Trophoblast cell (in vitro differentiated cells and primary cell): ENCODE data around the gene REEP3.
"Not testable (repeated sequence)": the region's sequence is repeated elsewhere in the genome, so short reads cannot be mapped to it uniquely, and the experiment has no call there.

ENCODE experiments used
- DNase-seq, 2 donors: peaks; one replicate each; pipeline ENCODE4 v3.0.0-alpha.2; 2016
- H2AFZ ChIP-seq: 2 replicates; pipeline ENCODE4 v1.6.1; 2013; ENCODE audit warnings: low read length, moderate library complexity, mild to moderate bottlenecking; ENCODE audit not compliant: insufficient read depth, poor library complexity
- H2AK5ac ChIP-seq: 2 replicates; pipeline ENCODE4 v1.6.1; 2013; ENCODE audit warnings: mild to moderate bottlenecking, low read length
- H2BK120ac ChIP-seq: 2 replicates; pipeline ENCODE4 v1.6.1; 2013; ENCODE audit warnings: low read length, mild to moderate bottlenecking, moderate library complexity; ENCODE audit not compliant: insufficient read depth, poor library complexity
- H2BK12ac ChIP-seq: 2 replicates; pipeline ENCODE4 v1.6.1; 2013; ENCODE audit warnings: mild to moderate bottlenecking, low read length, moderate library complexity
- H2BK5ac ChIP-seq: 2 replicates; pipeline ENCODE4 v1.6.1; 2013; ENCODE audit warnings: low read length, low read depth, moderate library complexity, mild to moderate bottlenecking; ENCODE audit not compliant: poor library complexity
- H3K14ac ChIP-seq: 2 replicates; pipeline ENCODE4 v1.6.1; 2013; ENCODE audit warnings: mild to moderate bottlenecking, low read length
- H3K18ac ChIP-seq: 2 replicates; pipeline ENCODE4 v1.6.1; 2013; ENCODE audit warnings: mild to moderate bottlenecking, low read length
- H3K23ac ChIP-seq: 2 replicates; pipeline ENCODE4 v1.6.1; 2013; ENCODE audit warnings: low read length
- H3K27ac ChIP-seq: 2 replicates; pipeline ENCODE4 v1.5.1; 2013; ENCODE audit warnings: low read depth, mild to moderate bottlenecking, inconsistent platforms, low read length, moderate library complexity
- H3K27me3 ChIP-seq: 2 replicates; pipeline ENCODE4 v1.6.1; 2013; ENCODE audit warnings: inconsistent platforms, mild to moderate bottlenecking, low read length, moderate library complexity; ENCODE audit not compliant: insufficient read depth
- H3K36me3 ChIP-seq, 2 experiments: 1 replicate in 1 of 2; 2 replicates in 1 of 2; pipeline ENCODE4 v1.6.1; 2013; ENCODE audit warnings: low read length in 2 of 2, mild to moderate bottlenecking in 2 of 2, moderate library complexity in 1 of 2; ENCODE audit not compliant: insufficient read depth in 2 of 2, control insufficient read depth in 1 of 2
- H3K4ac ChIP-seq: 2 replicates; pipeline ENCODE4 v1.6.1; 2013; ENCODE audit warnings: low read depth, mild to moderate bottlenecking, low read length, moderate library complexity
- H3K4me1 ChIP-seq, 2 experiments: 1 replicate in 1 of 2; 2 replicates in 1 of 2; pipeline ENCODE4 v1.6.1; 2013; ENCODE audit warnings: low read length in 2 of 2, mild to moderate bottlenecking in 2 of 2, moderate library complexity in 1 of 2; ENCODE audit not compliant: insufficient read depth in 2 of 2, control insufficient read depth in 1 of 2
- H3K4me2 ChIP-seq: 2 replicates; pipeline ENCODE4 v1.6.1; 2013; ENCODE audit warnings: inconsistent platforms, mild to moderate bottlenecking, low read length, moderate library complexity
- H3K4me3 ChIP-seq: 2 replicates; pipeline ENCODE4 v1.5.1; 2013; ENCODE audit warnings: mild to moderate bottlenecking, low read depth, low read length, inconsistent platforms
- H3K79me1 ChIP-seq: one replicate; pipeline ENCODE4 v1.6.1; 2013; ENCODE audit warnings: low read length
- H3K79me2 ChIP-seq: 2 replicates; pipeline ENCODE4 v1.6.1; 2013; ENCODE audit warnings: low read length, mild to moderate bottlenecking; ENCODE audit not compliant: control insufficient read depth, insufficient read depth, poor library complexity
- H3K9ac ChIP-seq: 2 replicates; pipeline ENCODE4 v1.6.1; 2013; ENCODE audit warnings: mild to moderate bottlenecking, low read length
- H3K9me3 ChIP-seq: 2 replicates; pipeline ENCODE4 v1.6.1; 2013; ENCODE audit warnings: low read depth, mild to moderate bottlenecking, control low read depth, inconsistent platforms, low read length; ENCODE audit not compliant: insufficient read depth
- H4K12ac ChIP-seq: 2 replicates; pipeline ENCODE4 v1.6.1; 2013; ENCODE audit warnings: low read depth, mild to moderate bottlenecking, low read length, moderate library complexity
- H4K8ac ChIP-seq: 2 replicates; pipeline ENCODE4 v1.6.1; 2013; ENCODE audit warnings: low read depth, mild to moderate bottlenecking, low read length, moderate library complexity
- H4K91ac ChIP-seq: one replicate; pipeline ENCODE4 v1.6.1; 2013; ENCODE audit warnings: low read depth, mild to moderate bottlenecking, low read length, moderate library complexity
- WGBS: extraction: QIAGEN DNeasy Blood & Tissue Kit; methylation state at CpG from one replicate; pipeline ENCODE4 v1.1.7; 2013; ENCODE audit warnings: missing lambda C conversion rate; ENCODE audit not compliant: insufficient read length, insufficient coverage; ENCODE audit errors: extremely low coverage; 5-methylcytosine and 5-hydroxymethylcytosine counted together

The REEP3 gene

GRCh38 chr10:63489838-63490237 lies 31.4 kb upstream of the REEP3 start:
- no peak overlapping the region for H3K4me3 ChIP-seq
- H3K4me2 ChIP-seq, result no peak overlapping the region
- no peak overlapping the region for H3K18ac ChIP-seq
- H3K14ac ChIP-seq, result no peak overlapping the region
- H3K9me3 ChIP-seq, result no peaks in the 10 kb centered on the region
- H2BK120ac ChIP-seq, result no peak overlapping the region
- no peak for DNase-seq
- WGBS, result no CpG with 5 or more reads among the region's 3 CpGs
- no peak overlapping the region for H3K27ac ChIP-seq
- no peak overlapping the region for H4K8ac ChIP-seq
- H2BK12ac ChIP-seq, result no peak overlapping the region
- H3K23ac ChIP-seq, result no peak overlapping the region
- H3K4ac ChIP-seq, result peak overlapping the region; percentile 13
- H3K27me3 ChIP-seq, result no peaks in the 10 kb centered on the region
- H2AFZ ChIP-seq, result no peak overlapping the region
- no peak overlapping the region for H3K9ac ChIP-seq
- peaks cover 2% of the 10 kb centered on the region for H3K79me1 ChIP-seq
- H2BK5ac ChIP-seq, result no peak overlapping the region
- no peaks in the 10 kb centered on the region for H3K36me3 ChIP-seq
- no peak overlapping the region for H4K91ac ChIP-seq
- no peak overlapping the region for H4K12ac ChIP-seq
- H3K4me1 ChIP-seq, result peaks cover 0 to 4% of the 10 kb centered on the region in 2 experiments
- no peaks in the 10 kb centered on the region for H3K79me2 ChIP-seq
- H2AK5ac ChIP-seq, result no peak overlapping the region

GRCh38 chr10:63491588-63492316 lies 29.4 kb upstream of the REEP3 start:
- Histone ChIP-seq H3K27me3 (no peaks in the 10 kb centered on the region), H2BK12ac (no peak overlapping the region), H3K4ac (no peak overlapping the region), H3K9me3 (no peaks in the 10 kb centered on the region), H4K91ac (no peak overlapping the region), H3K4me2 (no peak overlapping the region), H2BK5ac (peak overlapping the region; percentile 82), H3K4me1 (peaks cover 0 to 4% of the 10 kb centered on the region in 2 experiments), H2AK5ac (no peak overlapping the region), H3K4me3 (no peak overlapping the region), H3K18ac (no peak overlapping the region), H3K36me3 (no peaks in the 10 kb centered on the region), H3K79me2 (no peaks in the 10 kb centered on the region), H3K27ac (peak overlapping the region; percentile 46), H4K12ac (no peak overlapping the region), H3K79me1 (peaks cover 2% of the 10 kb centered on the region), H2AFZ (no peak overlapping the region), H2BK120ac (no peak overlapping the region), H3K9ac (no peak overlapping the region), H4K8ac (no peak overlapping the region), H3K23ac (no peak overlapping the region), H3K14ac (no peak overlapping the region)
- no CpG with 5 or more reads among the region's 8 CpGs for WGBS
- DNase-seq, result peak; percentile 72 to 92

- H3K9ac ChIP-seq, H2BK120ac ChIP-seq, H3K14ac ChIP-seq, H3K9me3 ChIP-seq, H3K27me3 ChIP-seq, H3K4ac ChIP-seq, H3K79me1 ChIP-seq, H3K79me2 ChIP-seq, H2AK5ac ChIP-seq, H2AFZ ChIP-seq, H3K36me3 ChIP-seq, H3K18ac ChIP-seq, H3K4me1 ChIP-seq, H4K8ac ChIP-seq, H4K12ac ChIP-seq, H3K23ac ChIP-seq, H3K4me3 ChIP-seq, H2BK5ac ChIP-seq, H3K27ac ChIP-seq, H3K4me2 ChIP-seq: not testable (repeated sequence)
- Histone ChIP-seq H2BK12ac (peak overlapping the region; percentile 87), H4K91ac (peak overlapping the region; percentile 14)
- WGBS, result no CpG with 5 or more reads among the region's 6 CpGs
- peak in 1 of 2 donors; percentile 26 for DNase-seq
These were observed 28.9 kb upstream of the REEP3 start for GRCh38 chr10:63492317-63492690.

GRCh38 chr10:63493004-63493403 lies 28.2 kb upstream of the REEP3 start:
- peaks cover 0 to 4% of the 10 kb centered on the region in 2 experiments for H3K4me1 ChIP-seq
- no peak overlapping the region for H4K8ac ChIP-seq
- H3K4me2 ChIP-seq, result no peak overlapping the region
- no peak for DNase-seq
- no peaks in the 10 kb centered on the region for H3K79me2 ChIP-seq
- H3K9me3 ChIP-seq, result no peaks in the 10 kb centered on the region
- peak overlapping the region; percentile 49 for H2BK12ac ChIP-seq
- 100% methylated on average over 2 of the region's 4 CpGs for WGBS
- no peak overlapping the region for H3K14ac ChIP-seq
- no peak overlapping the region for H3K4me3 ChIP-seq
- no peak overlapping the region for H2BK120ac ChIP-seq
- no peak overlapping the region for H2BK5ac ChIP-seq
- H3K18ac ChIP-seq, result no peak overlapping the region
- no peak overlapping the region for H3K27ac ChIP-seq
- no peak overlapping the region for H2AK5ac ChIP-seq
- H3K79me1 ChIP-seq, result peaks cover 2% of the 10 kb centered on the region
- no peaks in the 10 kb centered on the region for H3K27me3 ChIP-seq
- no peak overlapping the region for H3K9ac ChIP-seq
- no peak overlapping the region for H4K12ac ChIP-seq
- no peak overlapping the region for H2AFZ ChIP-seq
- peak overlapping the region; percentile 75 for H3K4ac ChIP-seq
- no peaks in the 10 kb centered on the region for H3K36me3 ChIP-seq
- no peak overlapping the region for H3K23ac ChIP-seq
- no peak overlapping the region for H4K91ac ChIP-seq
